Lower leg skin (tissue), 4 donors: ENCODE data around the gene NRG3. TPM values are rescaled to one million over a fixed set of nuclear protein-coding genes. Genes with fewer than 3 reads are reported as not detected.

Experiments used
- DNase-seq, 2 donors: peaks; one replicate each; pipeline ENCODE4 v3.0.0-alpha.2; 2019; ENCODE audit warnings: low spot score in 2 of 2
- H3K4me3 ChIP-seq: fragments of 200-600 bp; sonication (generic); 2 replicates; pipeline ENCODE4 v1.5.1; 2017; ENCODE audit warnings: mild to moderate bottlenecking, low read depth; ENCODE audit not compliant: poor library complexity, severe bottlenecking
- CTCF ChIP-seq, 3 donors: fragments of 450-650 bp; IDR thresholded peaks; one replicate each; pipeline ENCODE4 v1.5.1; 2016; ENCODE audit warnings: antibody characterized with exemption in 3 of 3, mild to moderate bottlenecking in 3 of 3, moderate library complexity in 2 of 3
- POLR2A ChIP-seq, 2 donors: fragments of 450-650 bp; IDR thresholded peaks; one replicate each; pipeline ENCODE4 v1.6.1; 2016 to 2017; ENCODE audit warnings: antibody characterized with exemption in 2 of 2, mild to moderate bottlenecking in 1 of 2, moderate library complexity in 1 of 2
- WGBS, 2 donors: methylation state at CpG; one replicate each; pipeline ENCODE4 v1.1.5; 2018; 5-methylcytosine and 5-hydroxymethylcytosine counted together
- intact Hi-C: fragments of 100-400 bp; cut with DNase I; formaldehyde crosslinking; loops from one replicate; pipeline ENCODE4 v1.15.0; 2023; ENCODE audit warnings: low total_unique reads
- total RNA-seq, 4 donors: library from RNA; depleted of rRNA; stranded (reverse); fragments of >200 nt; gene quantifications; one replicate each; pipeline ENCODE4 v1.1.0, GENCODE V29; 2016

The NRG3 gene
- total RNA-seq, 4 donors from 2014 or later, result 0.15 to 2.5 (median 0.50) TPM

GRCh38 chr10:82827901-82828300 lies 952.9 kb downstream of the NRG3 start:
- H3K4me3 ChIP-seq, result no peak overlapping the region
- 63 to 81% methylated on average over 4 of the region's 4 CpGs for WGBS, 2 donors

GRCh38 chr10:82847242-82847641 lies 972.2 kb downstream of the NRG3 start:
- 86 to 90% methylated on average over 3 of the region's 3 CpGs for WGBS, 2 donors
- H3K4me3 ChIP-seq, result no peak overlapping the region
- TF ChIP-seq POLR2A (IDR thresholded peaks at IDR 0.05) (no peak), CTCF (IDR thresholded peaks at IDR 0.05) (no peak)
- DNase-seq, result no peak
- intact Hi-C loops, result no loop called here

More at GRCh38 chr10:82827901-82828300, 952.9 kb downstream of the NRG3 start:
- intact Hi-C loops, result no loop called here
- no peak for DNase-seq
- no peak for TF ChIP-seq POLR2A (IDR thresholded peaks at IDR 0.05)
- no peak for TF ChIP-seq CTCF (IDR thresholded peaks at IDR 0.05)

- H3K4me3 ChIP-seq, result no peak overlapping the region
- intact Hi-C loops, result no loop called here
- DNase-seq, result no peak
- 77 to 78% methylated on average over 4 of the region's 4 CpGs for WGBS, 2 donors
- TF ChIP-seq POLR2A (IDR thresholded peaks at IDR 0.05), result no peak
- TF ChIP-seq CTCF (IDR thresholded peaks at IDR 0.05), result no peak
Measured at GRCh38 chr10:82850191-82850590, 975.2 kb downstream of the NRG3 start.

- TF ChIP-seq CTCF (IDR thresholded peaks at IDR 0.05) (no peak), POLR2A (IDR thresholded peaks at IDR 0.05) (no peak)
- WGBS, 2 donors, result 66 to 74% methylated on average over 3 of the region's 3 CpGs
- no peak overlapping the region for H3K4me3 ChIP-seq
- intact Hi-C loops, result no loop called here
- DNase-seq, result no peak
Measured at GRCh38 chr10:82856957-82857613, 982.1 kb downstream of the NRG3 start.

GRCh38 chr10:82861889-82862288 lies 986.9 kb downstream of the NRG3 start:
- whole genome bisulfite sequencing, 2 donors, result 62 to 67% methylated on average over 2 of the region's 2 CpGs
- TF ChIP-seq CTCF (IDR thresholded peaks at IDR 0.05), result no peak
- no peak for TF ChIP-seq POLR2A (IDR thresholded peaks at IDR 0.05)
- DNase-seq, result no peak
- no peak overlapping the region for H3K4me3 ChIP-seq
- intact Hi-C loops, result no loop called here

GRCh38 chr10:82865366-82865765 lies 990.4 kb downstream of the NRG3 start:
- 29 to 30% methylated on average over 1 of the region's 1 CpG for WGBS, 2 donors
- TF ChIP-seq POLR2A (IDR thresholded peaks at IDR 0.05), result no peak
- intact Hi-C loops, result no loop called here
- H3K4me3 ChIP-seq, result no peak overlapping the region
- no peak for DNase-seq
